ENCODE data around the gene ARHGAP23.

Gene ARHGAP23

GRCh38 chr17:38404174-38404943 is 23.9 kb upstream of the ARHGAP23 start:
- ATAC-seq = no peak
- TF ChIP-seq RARB (CRISPR knock-in tag; IDR thresholded peaks at IDR 0.05) = no peak
- TF ChIP-seq, protein P1, sequence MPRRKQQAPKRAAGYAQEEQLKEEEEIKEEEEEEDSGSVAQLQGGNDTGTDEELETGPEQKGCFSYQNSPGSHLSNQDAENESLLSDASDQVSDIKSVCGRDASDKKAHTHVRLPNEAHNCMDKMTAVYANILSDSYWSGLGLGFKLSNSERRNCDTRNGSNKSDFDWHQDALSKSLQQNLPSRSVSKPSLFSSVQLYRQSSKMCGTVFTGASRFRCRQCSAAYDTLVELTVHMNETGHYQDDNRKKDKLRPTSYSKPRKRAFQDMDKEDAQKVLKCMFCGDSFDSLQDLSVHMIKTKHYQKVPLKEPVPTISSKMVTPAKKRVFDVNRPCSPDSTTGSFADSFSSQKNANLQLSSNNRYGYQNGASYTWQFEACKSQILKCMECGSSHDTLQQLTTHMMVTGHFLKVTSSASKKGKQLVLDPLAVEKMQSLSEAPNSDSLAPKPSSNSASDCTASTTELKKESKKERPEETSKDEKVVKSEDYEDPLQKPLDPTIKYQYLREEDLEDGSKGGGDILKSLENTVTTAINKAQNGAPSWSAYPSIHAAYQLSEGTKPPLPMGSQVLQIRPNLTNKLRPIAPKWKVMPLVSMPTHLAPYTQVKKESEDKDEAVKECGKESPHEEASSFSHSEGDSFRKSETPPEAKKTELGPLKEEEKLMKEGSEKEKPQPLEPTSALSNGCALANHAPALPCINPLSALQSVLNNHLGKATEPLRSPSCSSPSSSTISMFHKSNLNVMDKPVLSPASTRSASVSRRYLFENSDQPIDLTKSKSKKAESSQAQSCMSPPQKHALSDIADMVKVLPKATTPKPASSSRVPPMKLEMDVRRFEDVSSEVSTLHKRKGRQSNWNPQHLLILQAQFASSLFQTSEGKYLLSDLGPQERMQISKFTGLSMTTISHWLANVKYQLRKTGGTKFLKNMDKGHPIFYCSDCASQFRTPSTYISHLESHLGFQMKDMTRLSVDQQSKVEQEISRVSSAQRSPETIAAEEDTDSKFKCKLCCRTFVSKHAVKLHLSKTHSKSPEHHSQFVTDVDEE (CRISPR knock-in tag; IDR thresholded peaks at IDR 0.05) = no peak

GRCh38 chr17:38405654-38406053 is 22.6 kb upstream of the ARHGAP23 start:
- no peak for ATAC-seq

DNA sequence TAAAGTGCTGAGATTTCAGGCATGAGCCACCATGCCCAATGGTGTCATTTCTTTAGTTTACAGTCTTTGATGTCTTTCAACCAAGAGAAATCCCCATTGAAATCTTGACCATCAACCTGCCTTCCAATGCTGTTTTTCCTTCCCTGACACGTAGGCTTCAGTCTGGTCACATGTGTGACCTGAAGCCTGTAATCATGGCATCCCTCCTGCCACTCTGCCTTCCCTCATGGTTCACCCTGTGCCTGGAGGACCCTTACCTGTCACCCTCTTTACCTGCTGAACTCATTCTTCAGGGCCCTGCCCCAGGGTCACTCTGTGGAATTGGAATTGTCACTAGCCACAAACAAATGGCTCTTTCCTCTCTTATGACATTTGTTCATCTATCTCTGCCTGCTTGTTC is 18.1 kb upstream of the ARHGAP23 start:
- no peak for ATAC-seq
- no peak for TF ChIP-seq PPARA (CRISPR knock-in tag; IDR thresholded peaks at IDR 0.05; ENCODE audit: borderline replicate concordance)
- TF ChIP-seq, protein P2, sequence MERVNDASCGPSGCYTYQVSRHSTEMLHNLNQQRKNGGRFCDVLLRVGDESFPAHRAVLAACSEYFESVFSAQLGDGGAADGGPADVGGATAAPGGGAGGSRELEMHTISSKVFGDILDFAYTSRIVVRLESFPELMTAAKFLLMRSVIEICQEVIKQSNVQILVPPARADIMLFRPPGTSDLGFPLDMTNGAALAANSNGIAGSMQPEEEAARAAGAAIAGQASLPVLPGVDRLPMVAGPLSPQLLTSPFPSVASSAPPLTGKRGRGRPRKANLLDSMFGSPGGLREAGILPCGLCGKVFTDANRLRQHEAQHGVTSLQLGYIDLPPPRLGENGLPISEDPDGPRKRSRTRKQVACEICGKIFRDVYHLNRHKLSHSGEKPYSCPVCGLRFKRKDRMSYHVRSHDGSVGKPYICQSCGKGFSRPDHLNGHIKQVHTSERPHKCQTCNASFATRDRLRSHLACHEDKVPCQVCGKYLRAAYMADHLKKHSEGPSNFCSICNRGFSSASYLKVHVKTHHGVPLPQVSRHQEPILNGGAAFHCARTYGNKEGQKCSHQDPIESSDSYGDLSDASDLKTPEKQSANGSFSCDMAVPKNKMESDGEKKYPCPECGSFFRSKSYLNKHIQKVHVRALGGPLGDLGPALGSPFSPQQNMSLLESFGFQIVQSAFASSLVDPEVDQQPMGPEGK (CRISPR knock-in tag; IDR thresholded peaks at IDR 0.05; ENCODE audit: borderline replicate concordance) = no peak
- no peak for TF ChIP-seq CREB5 (CRISPR knock-in tag; IDR thresholded peaks at IDR 0.05; ENCODE audit: low read depth)
- no peak for TF ChIP-seq POU6F1 (CRISPR knock-in tag; IDR thresholded peaks at IDR 0.05; ENCODE audit: borderline replicate concordance, low read depth)
- TF ChIP-seq ISL1 (CRISPR knock-in tag; IDR thresholded peaks at IDR 0.05) = no peak
- TF ChIP-seq ZNF8 (CRISPR knock-in tag; IDR thresholded peaks at IDR 0.05) = no peak
- no peak for TF ChIP-seq GLIS3 (CRISPR knock-in tag; IDR thresholded peaks at IDR 0.05)
- no peak for TF ChIP-seq ESRRG (CRISPR knock-in tag; IDR thresholded peaks at IDR 0.05)
- TF ChIP-seq ZC3H10 (CRISPR knock-in tag; IDR thresholded peaks at IDR 0.05) = no peak
- TF ChIP-seq ZNF70 (CRISPR knock-in tag; IDR thresholded peaks at IDR 0.05) = no peak
- TF ChIP-seq TCF4 (CRISPR knock-in tag; IDR thresholded peaks at IDR 0.05; ENCODE audit: borderline replicate concordance) = no peak
- no peak for TF ChIP-seq ARNTL (CRISPR knock-in tag; IDR thresholded peaks at IDR 0.05; ENCODE audit: borderline replicate concordance, low read depth)
- no peak for TF ChIP-seq ZNF565 (CRISPR knock-in tag; conservative IDR thresholded peaks at IDR 0.05; ENCODE audit: low read depth)
- TF ChIP-seq, protein P3, sequence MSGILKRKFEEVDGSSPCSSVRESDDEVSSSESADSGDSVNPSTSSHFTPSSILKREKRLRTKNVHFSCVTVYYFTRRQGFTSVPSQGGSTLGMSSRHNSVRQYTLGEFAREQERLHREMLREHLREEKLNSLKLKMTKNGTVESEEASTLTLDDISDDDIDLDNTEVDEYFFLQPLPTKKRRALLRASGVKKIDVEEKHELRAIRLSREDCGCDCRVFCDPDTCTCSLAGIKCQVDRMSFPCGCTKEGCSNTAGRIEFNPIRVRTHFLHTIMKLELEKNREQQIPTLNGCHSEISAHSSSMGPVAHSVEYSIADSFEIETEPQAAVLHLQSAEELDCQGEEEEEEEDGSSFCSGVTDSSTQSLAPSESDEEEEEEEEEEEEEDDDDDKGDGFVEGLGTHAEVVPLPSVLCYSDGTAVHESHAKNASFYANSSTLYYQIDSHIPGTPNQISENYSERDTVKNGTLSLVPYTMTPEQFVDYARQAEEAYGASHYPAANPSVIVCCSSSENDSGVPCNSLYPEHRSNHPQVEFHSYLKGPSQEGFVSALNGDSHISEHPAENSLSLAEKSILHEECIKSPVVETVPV (CRISPR knock-in tag; IDR thresholded peaks at IDR 0.05) = no peak
- no peak for TF ChIP-seq ZFP3 (CRISPR knock-in tag; IDR thresholded peaks at IDR 0.05)
- no peak for TF ChIP-seq BACH2 (CRISPR knock-in tag; IDR thresholded peaks at IDR 0.05; ENCODE audit: borderline replicate concordance)

More at GRCh38 chr17:38405654-38406053, 22.6 kb upstream of the ARHGAP23 start:
- TF ChIP-seq TCF4 (CRISPR knock-in tag; IDR thresholded peaks at IDR 0.05; ENCODE audit: borderline replicate concordance) (no peak), ZFP3 (CRISPR knock-in tag; IDR thresholded peaks at IDR 0.05) (no peak), ISL1 (CRISPR knock-in tag; IDR thresholded peaks at IDR 0.05) (no peak), PPARA (CRISPR knock-in tag; IDR thresholded peaks at IDR 0.05; ENCODE audit: borderline replicate concordance) (no peak), SNAI2 (CRISPR knock-in tag; IDR thresholded peaks at IDR 0.05) (no peak), GLIS3 (CRISPR knock-in tag; IDR thresholded peaks at IDR 0.05) (no peak), ZNF70 (CRISPR knock-in tag; IDR thresholded peaks at IDR 0.05) (no peak), OSR1 (CRISPR knock-in tag; IDR thresholded peaks at IDR 0.05) (no peak), ZNF565 (CRISPR knock-in tag; conservative IDR thresholded peaks at IDR 0.05; ENCODE audit: low read depth) (no peak), ZC3H10 (CRISPR knock-in tag; IDR thresholded peaks at IDR 0.05) (no peak), BACH2 (CRISPR knock-in tag; IDR thresholded peaks at IDR 0.05; ENCODE audit: borderline replicate concordance) (no peak), ARNTL (CRISPR knock-in tag; IDR thresholded peaks at IDR 0.05; ENCODE audit: borderline replicate concordance, low read depth) (no peak), CSDC2 (CRISPR knock-in tag; IDR thresholded peaks at IDR 0.05) (no peak), TOX (CRISPR knock-in tag; IDR thresholded peaks at IDR 0.05; ENCODE audit: borderline replicate concordance) (no peak)
- TF ChIP-seq, protein P3 (CRISPR knock-in tag; IDR thresholded peaks at IDR 0.05) = no peak

Data from SK-N-SH treated with all-trans-retinoic acid at 6 μM for 48 hours (cell line).